Mesendoderm (in vitro differentiated cells): ENCODE measurements around the gene NNT.

Experiments
- DNase-seq: peaks from one replicate; pipeline ENCODE4 v3.0.0; 2013
- H2AK5ac ChIP-seq: 2 replicates; pipeline ENCODE4 v1.6.1; 2013; ENCODE audit warnings: low read length, inconsistent platforms
- H2BK120ac ChIP-seq: 2 replicates; pipeline ENCODE4 v1.6.1; 2013; ENCODE audit warnings: low read depth, mild to moderate bottlenecking, low read length, moderate library complexity, mixed read lengths
- H2BK15ac ChIP-seq: replicated peaks from 2 replicates; pipeline ENCODE4 v1.6.1; 2013; ENCODE audit warnings: low read depth, mild to moderate bottlenecking, moderate library complexity
- H2BK5ac ChIP-seq: 2 replicates; pipeline ENCODE4 v1.6.1; 2013; ENCODE audit warnings: low read length, inconsistent platforms
- H3K18ac ChIP-seq: 2 replicates; pipeline ENCODE4 v1.6.1; 2013; ENCODE audit warnings: mild to moderate bottlenecking, low read length, mixed read lengths
- H3K23ac ChIP-seq: one replicate; pipeline ENCODE4 v1.6.1; 2013; ENCODE audit warnings: low read length
- H3K27ac ChIP-seq: 2 replicates; pipeline ENCODE4 v1.5.1; 2013; ENCODE audit warnings: low read depth, mild to moderate bottlenecking, inconsistent platforms, low read length, moderate library complexity
- H3K27me3 ChIP-seq: 2 replicates; pipeline ENCODE4 v1.6.1; 2013; ENCODE audit warnings: low read length, control low read depth, mild to moderate bottlenecking, inconsistent platforms; ENCODE audit not compliant: insufficient read depth, poor library complexity
- H3K36me3 ChIP-seq: 2 replicates; pipeline ENCODE4 v1.6.1; 2013; ENCODE audit warnings: low read length, inconsistent platforms; ENCODE audit not compliant: control insufficient read depth, insufficient read depth
- H3K4ac ChIP-seq: one replicate; pipeline ENCODE4 v1.6.1; 2013; ENCODE audit warnings: low read depth, mild to moderate bottlenecking, low read length, moderate library complexity
- H3K4me1 ChIP-seq: 2 replicates; pipeline ENCODE4 v1.6.1; 2013; ENCODE audit warnings: low read depth, low read length, inconsistent platforms; ENCODE audit not compliant: control insufficient read depth
- H3K4me2 ChIP-seq: 2 replicates; pipeline ENCODE4 v1.6.1; 2013; ENCODE audit warnings: low read length
- H3K4me3 ChIP-seq: 2 replicates; pipeline ENCODE4 v1.5.1; 2013; ENCODE audit warnings: mild to moderate bottlenecking, low read length
- H3K56ac ChIP-seq: one replicate; pipeline ENCODE4 v1.6.1; 2013; ENCODE audit warnings: low read length
- H3K79me1 ChIP-seq: 2 replicates; pipeline ENCODE4 v1.6.1; 2013; ENCODE audit warnings: low read length, inconsistent platforms
- H3K79me2 ChIP-seq: 2 replicates; pipeline ENCODE4 v1.6.1; 2013; ENCODE audit warnings: mild to moderate bottlenecking, low read length; ENCODE audit not compliant: control insufficient read depth, insufficient read depth
- H3K9ac ChIP-seq: 2 replicates; pipeline ENCODE4 v1.6.1; 2013; ENCODE audit warnings: low read length, inconsistent platforms
- H4K5ac ChIP-seq: one replicate; pipeline ENCODE4 v1.6.1; 2013; ENCODE audit warnings: low read length
- H4K8ac ChIP-seq: one replicate; pipeline ENCODE4 v1.6.1; 2013; ENCODE audit warnings: low read depth, mild to moderate bottlenecking, control low read depth, low read length, moderate library complexity
- WGBS: extraction: QIAGEN DNeasy Blood & Tissue Kit; methylation state at CpG from one replicate; pipeline ENCODE4 v1.1.7; 2013; ENCODE audit warnings: low lambda C conversion rate, missing lambda C conversion rate; ENCODE audit not compliant: insufficient coverage; ENCODE audit errors: extremely low coverage; 5-methylcytosine and 5-hydroxymethylcytosine counted together

NNT gene

DNA sequence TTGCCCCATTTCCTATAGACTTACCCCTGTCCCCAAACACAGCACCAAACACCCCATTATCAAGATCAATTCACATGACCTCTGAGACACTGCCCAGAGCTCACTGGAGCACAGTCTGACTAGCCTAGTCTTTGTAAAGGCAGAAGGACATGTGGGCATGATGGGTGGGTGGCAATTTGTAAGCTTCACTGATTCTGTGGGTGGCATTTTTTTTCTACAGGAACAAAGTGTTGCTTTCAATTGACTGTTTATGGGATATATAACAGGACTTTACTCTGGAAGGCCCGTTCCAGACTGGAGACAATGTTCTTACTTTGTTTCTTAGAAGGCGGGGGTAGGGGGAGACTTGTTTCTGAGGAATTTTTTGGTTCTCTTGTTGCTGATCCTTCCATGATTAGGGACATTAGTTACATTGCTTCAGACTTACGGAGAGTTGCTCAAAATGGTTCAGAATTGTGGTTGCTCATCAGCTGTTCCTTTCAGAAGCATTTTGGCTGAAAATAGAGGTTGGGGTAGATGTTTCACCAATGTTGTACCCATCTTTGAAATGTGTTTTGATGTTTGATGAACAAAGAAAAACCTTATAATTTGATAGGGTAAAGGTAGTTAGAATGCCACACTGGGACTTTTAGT lies 20.2 kb downstream of the NNT start:
- H3K4me2 ChIP-seq = no peak overlapping the region
- H2BK15ac ChIP-seq = no peak overlapping the region
- no peak overlapping the region for H2AK5ac ChIP-seq
- H2BK5ac ChIP-seq = no peak overlapping the region
- H3K23ac ChIP-seq = no peak overlapping the region
- H3K27ac ChIP-seq = no peak overlapping the region
- no peak overlapping the region for H3K9ac ChIP-seq
- WGBS = no CpG with 5 or more reads among the region's 3 CpGs
- no peak overlapping the region for H3K18ac ChIP-seq
- no peak overlapping the region for H3K56ac ChIP-seq
- no peaks in the 10 kb centered on the region for H3K27me3 ChIP-seq
- no peaks in the 10 kb centered on the region for H3K36me3 ChIP-seq
- H3K79me1 ChIP-seq = no peaks in the 10 kb centered on the region
- H4K5ac ChIP-seq = no peak overlapping the region
- no peak for DNase-seq
- H3K4me3 ChIP-seq = no peak overlapping the region
- H3K79me2 ChIP-seq = no peaks in the 10 kb centered on the region
- H3K4ac ChIP-seq = no peak overlapping the region
- H3K4me1 ChIP-seq = no peaks in the 10 kb centered on the region
- H2BK120ac ChIP-seq = no peak overlapping the region
- no peak overlapping the region for H4K8ac ChIP-seq

DNA sequence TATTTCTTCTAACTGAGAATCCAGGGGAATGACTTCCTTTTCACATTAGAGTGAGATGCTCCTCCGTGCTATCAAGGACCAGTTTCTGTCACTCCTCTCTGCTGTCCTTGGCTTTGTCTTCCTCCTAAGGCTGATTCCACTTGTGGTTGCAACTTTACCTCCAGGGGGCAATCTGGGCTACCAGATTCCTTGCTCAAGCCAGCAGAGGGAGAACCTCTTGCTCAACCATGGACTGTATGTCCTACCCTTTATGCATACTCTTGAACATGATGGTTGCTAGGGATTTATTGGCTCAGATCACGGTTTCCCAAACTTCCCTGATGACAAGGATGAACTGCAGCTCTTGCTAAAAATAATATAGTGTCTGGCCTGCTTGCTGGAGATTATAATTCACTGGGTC lies 24.0 kb downstream of the NNT start:
- H4K8ac ChIP-seq = no peak overlapping the region
- no peak overlapping the region for H2BK120ac ChIP-seq
- no peaks in the 10 kb centered on the region for H3K27me3 ChIP-seq
- H3K4me1 ChIP-seq = no peaks in the 10 kb centered on the region
- H3K56ac ChIP-seq = no peak overlapping the region
- H2BK15ac ChIP-seq = no peak overlapping the region
- no peaks in the 10 kb centered on the region for H3K79me1 ChIP-seq
- no peak overlapping the region for H3K4me2 ChIP-seq
- no peak overlapping the region for H2AK5ac ChIP-seq
- no peak overlapping the region for H3K18ac ChIP-seq
- H3K27ac ChIP-seq = no peak overlapping the region
- H2BK5ac ChIP-seq = no peak overlapping the region
- DNase-seq = peak; percentile 94
- no CpG with 5 or more reads among the region's 2 CpGs for WGBS
- no peak overlapping the region for H3K4ac ChIP-seq
- no peak overlapping the region for H3K23ac ChIP-seq
- H4K5ac ChIP-seq = no peak overlapping the region
- H3K36me3 ChIP-seq = no peaks in the 10 kb centered on the region
- H3K79me2 ChIP-seq = no peaks in the 10 kb centered on the region
- H3K4me3 ChIP-seq = no peak overlapping the region
- no peak overlapping the region for H3K9ac ChIP-seq

DNA sequence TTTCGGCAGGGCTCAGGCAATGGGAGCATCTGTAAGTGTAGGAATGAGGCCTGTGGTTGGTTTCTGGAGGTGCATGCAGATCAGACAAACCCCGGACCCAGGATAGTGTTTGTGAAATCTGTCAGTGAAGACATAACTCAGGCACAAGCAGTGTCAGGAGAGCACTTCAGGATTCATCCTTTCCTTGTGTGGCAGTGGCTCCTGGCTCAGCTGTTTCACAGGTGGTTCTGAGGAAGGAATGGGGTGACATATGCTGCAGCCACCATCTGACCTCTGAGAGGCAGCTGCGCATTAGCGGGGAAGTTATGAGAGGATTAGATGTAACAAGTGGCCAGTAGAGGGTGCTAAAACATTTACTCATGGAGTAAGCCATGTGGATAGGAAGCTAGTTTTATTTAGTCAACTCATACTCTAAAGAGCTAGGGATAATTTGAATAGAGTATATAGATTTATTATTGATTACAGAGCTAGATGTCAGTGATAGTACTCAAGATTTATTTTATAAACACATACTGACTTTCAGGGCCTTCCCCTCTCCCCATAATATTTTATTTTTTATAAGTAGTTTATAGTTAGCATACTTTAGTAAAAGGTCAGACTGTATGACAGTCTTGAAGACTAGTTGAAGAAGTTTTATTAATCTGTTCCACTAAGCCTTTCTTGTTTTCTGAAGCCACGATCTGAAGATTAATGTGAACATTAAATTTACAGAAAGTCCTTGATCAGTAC lies 28.4 kb downstream of the NNT start:
- H3K4me3 ChIP-seq = no peak overlapping the region

DNA sequence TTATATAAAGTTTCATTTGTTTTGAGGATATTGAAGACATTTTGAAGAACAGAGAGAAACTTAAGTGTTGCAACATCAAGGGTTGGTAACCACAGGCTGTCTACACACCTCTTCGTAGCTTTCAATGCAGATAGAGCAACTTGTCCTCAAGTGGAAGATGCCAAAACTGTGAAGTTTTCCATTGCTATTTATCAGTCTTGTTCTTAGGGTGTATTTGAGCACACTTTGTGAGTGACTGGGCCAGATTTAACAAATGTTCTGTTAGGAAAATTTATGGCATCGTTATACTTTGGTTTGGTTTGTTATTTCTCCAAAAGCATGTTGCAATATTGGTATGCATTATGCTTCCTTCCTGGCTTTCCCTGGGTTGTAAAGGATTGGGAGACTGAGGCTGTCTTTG lies 31.6 kb downstream of the NNT start:
- Histone ChIP-seq H3K4me2 (no peak overlapping the region), H3K79me2 (no peaks in the 10 kb centered on the region), H3K56ac (no peak overlapping the region), H3K4me1 (peaks cover 6% of the 10 kb centered on the region), H2BK15ac (no peak overlapping the region), H3K9ac (no peak overlapping the region), H4K8ac (no peak overlapping the region), H3K27ac (no peak overlapping the region), H3K4me3 (no peak overlapping the region), H3K4ac (no peak overlapping the region), H3K79me1 (no peaks in the 10 kb centered on the region), H2BK5ac (no peak overlapping the region), H2BK120ac (no peak overlapping the region), H3K27me3 (no peaks in the 10 kb centered on the region), H3K18ac (no peak overlapping the region), H4K5ac (no peak overlapping the region), H3K23ac (no peak overlapping the region), H2AK5ac (no peak overlapping the region), H3K36me3 (no peaks in the 10 kb centered on the region)
- WGBS = no CpG with 5 or more reads among the region's 2 CpGs
- no peak for DNase-seq

More for the DNA sequence above, 28.4 kb downstream of the NNT start:
- no peaks in the 10 kb centered on the region for H3K79me2 ChIP-seq
- no peak overlapping the region for H2BK15ac ChIP-seq
- no CpG with 5 or more reads among the region's 5 CpGs for WGBS
- no peak overlapping the region for H2BK120ac ChIP-seq
- H4K5ac ChIP-seq = no peak overlapping the region
- no peak overlapping the region for H3K4me2 ChIP-seq
- H3K27me3 ChIP-seq = no peaks in the 10 kb centered on the region
- no peak overlapping the region for H3K23ac ChIP-seq
- H3K4ac ChIP-seq = no peak overlapping the region
- no peaks in the 10 kb centered on the region for H3K36me3 ChIP-seq
- peaks cover 6% of the 10 kb centered on the region for H3K4me1 ChIP-seq
- H2AK5ac ChIP-seq = no peak overlapping the region
- H3K56ac ChIP-seq = no peak overlapping the region
- H3K27ac ChIP-seq = no peak overlapping the region
- H4K8ac ChIP-seq = no peak overlapping the region
- H3K18ac ChIP-seq = no peak overlapping the region
- no peaks in the 10 kb centered on the region for H3K79me1 ChIP-seq
- no peak overlapping the region for H2BK5ac ChIP-seq
- no peak overlapping the region for H3K9ac ChIP-seq
- DNase-seq = peak; percentile 91

GRCh38 chr5:43635374-43635773 lies 32.4 kb downstream of the NNT start:
- Histone ChIP-seq H3K79me2 (no peaks in the 10 kb centered on the region), H2AK5ac (no peak overlapping the region), H3K79me1 (no peaks in the 10 kb centered on the region), H3K18ac (no peak overlapping the region), H3K4me2 (no peak overlapping the region), H2BK120ac (no peak overlapping the region), H3K27ac (no peak overlapping the region), H3K27me3 (no peaks in the 10 kb centered on the region), H4K5ac (no peak overlapping the region), H3K36me3 (no peaks in the 10 kb centered on the region), H3K23ac (no peak overlapping the region), H3K56ac (no peak overlapping the region), H4K8ac (no peak overlapping the region), H2BK5ac (no peak overlapping the region), H3K4me3 (no peak overlapping the region), H2BK15ac (no peak overlapping the region), H3K4me1 (peaks cover 6% of the 10 kb centered on the region), H3K4ac (no peak overlapping the region), H3K9ac (no peak overlapping the region)
- no peak for DNase-seq

DNA sequence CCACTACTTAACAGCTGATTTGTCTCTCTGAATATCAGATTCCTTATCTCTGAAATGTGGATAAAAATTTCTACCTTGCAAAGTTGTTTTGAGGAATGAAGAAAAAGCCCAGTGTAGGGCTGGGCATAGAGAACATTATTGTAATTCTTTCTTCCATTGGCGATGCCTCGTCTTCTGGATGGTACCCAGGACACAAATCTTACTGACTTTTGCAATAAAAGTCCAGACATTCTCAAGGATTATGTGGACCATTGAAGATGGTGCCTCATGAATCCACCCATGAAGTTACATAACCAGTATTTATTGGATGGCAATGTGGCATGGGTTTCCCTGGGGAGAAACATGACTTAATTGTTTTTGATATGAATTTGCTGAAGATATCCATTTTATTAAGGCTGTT lies 33.1 kb downstream of the NNT start:
- peaks cover 6% of the 10 kb centered on the region for H3K4me1 ChIP-seq
- no peak overlapping the region for H2BK120ac ChIP-seq
- H3K27ac ChIP-seq = no peak overlapping the region
- no peak overlapping the region for H2BK5ac ChIP-seq
- H2AK5ac ChIP-seq = no peak overlapping the region
- H3K36me3 ChIP-seq = no peaks in the 10 kb centered on the region
- H4K8ac ChIP-seq = no peak overlapping the region
- WGBS = no CpG with 5 or more reads among the region's 2 CpGs
- no peak overlapping the region for H3K4me3 ChIP-seq
- H3K79me2 ChIP-seq = no peaks in the 10 kb centered on the region
- no peaks in the 10 kb centered on the region for H3K27me3 ChIP-seq
- no peak overlapping the region for H3K4ac ChIP-seq
- DNase-seq = no peak
- no peaks in the 10 kb centered on the region for H3K79me1 ChIP-seq
- no peak overlapping the region for H3K4me2 ChIP-seq
- H3K9ac ChIP-seq = no peak overlapping the region
- no peak overlapping the region for H3K18ac ChIP-seq
- H3K23ac ChIP-seq = no peak overlapping the region
- no peak overlapping the region for H3K56ac ChIP-seq
- no peak overlapping the region for H4K5ac ChIP-seq
- no peak overlapping the region for H2BK15ac ChIP-seq
